ENCODE results near the gene WDR87. TPM values are rescaled to one million over a fixed set of nuclear protein-coding genes. Genes with fewer than 3 reads are reported as not detected.

The WDR87 gene
- total and polyA plus RNA-seq, 2 of the 8 experiments (the other 6 are each of a cell fraction or from before 2014, with no cell fraction given) = not detected

GRCh38 chr19:37872383-37872782 lies 34.0 kb downstream of the WDR87 start (continued):
- TF ChIP-seq RXRA (IDR thresholded peaks at IDR 0.05; ENCODE audit: insufficient read depth, low read depth, low read length) = no peak
- no peak for TF ChIP-seq BACH1 (IDR thresholded peaks at IDR 0.05; ENCODE audit: low read length)
- TF ChIP-seq SRF (IDR thresholded peaks at IDR 0.05; ENCODE audit: low read depth, low read length) = no peak
- no peak for TF ChIP-seq POLR2AphosphoS5 (IDR thresholded peaks at IDR 0.05; ENCODE audit: low read depth, low read length)
- TF ChIP-seq TAF7 (optimal IDR thresholded peaks at IDR 0.05; ENCODE audit: borderline replicate concordance, low read depth, low read length) = no peak

Data from H1 (cell line).